Smooth muscle cell of the brain vasculature (primary cell): Measurements from ENCODE around the gene ZNF460.

Source experiments
- DNase-seq: peaks from one replicate; pipeline ENCODE4 v3.0.0-alpha.2; 2012; ENCODE audit warnings: low read depth, low spot score

The ZNF460 gene

GRCh38 chr19:57342582-57342981 is 62.3 kb downstream of the ZNF460 start:
- no peak for DNase-seq
